Measurements from ENCODE around the gene LDLRAD4. TPM values are rescaled to one million over a fixed set of nuclear protein-coding genes. Genes with fewer than 3 reads are reported as not detected.

LDLRAD4 gene
- total and polyA plus RNA-seq, 8 donors: 14.1 to 26.6 (median 18.8) TPM

- Histone ChIP-seq H3K9me3 (no peaks in the 10 kb centered on the region), H3K36me3 (no peaks in the 10 kb centered on the region), H3K4me3 (no peak overlapping the region), H3K4me1 (peaks cover 0 to 16% of the 10 kb centered on the region in 2 donors), H3K27me3 (no peaks in the 10 kb centered on the region), H3K27ac (no peak overlapping the region)
- intact Hi-C loops (cut with DNase I): no loop called here
- no peak for TF ChIP-seq CTCF (IDR thresholded peaks at IDR 0.05)
- DNase-seq (no peak), ATAC-seq (no peak)
Measured at GRCh38 chr18:13618760-13619438, 400.3 kb downstream of the LDLRAD4 start.

- Histone ChIP-seq H3K27ac (no peak overlapping the region), H3K4me1 (peaks cover 0 to 13% of the 10 kb centered on the region in 2 donors), H3K4me3 (no peak overlapping the region), H3K27me3 (no peaks in the 10 kb centered on the region), H3K9me3 (no peaks in the 10 kb centered on the region), H3K36me3 (no peaks in the 10 kb centered on the region)
- intact Hi-C loops (cut with DNase I): loop anchor here in 1 of 2 donors (10.0 kb wide), 1 partner anchor 65 kb away; no protein-coding TSS in a partner anchor
- no peak for ATAC-seq
- no peak for DNase-seq
- no peak for TF ChIP-seq CTCF (IDR thresholded peaks at IDR 0.05)
Measured at GRCh38 chr18:13619505-13620205, 401.1 kb downstream of the LDLRAD4 start.

- no peak for TF ChIP-seq CTCF (IDR thresholded peaks at IDR 0.05)
- no peak for ATAC-seq
- intact Hi-C loops (cut with DNase I): loop anchor here in 1 of 2 donors (10.0 kb wide), 1 partner anchor 65 kb away; no protein-coding TSS in a partner anchor
Measured at GRCh38 chr18:13620206-13620672, 401.7 kb downstream of the LDLRAD4 start.

GRCh38 chr18:13620818-13621445 lies 402.4 kb downstream of the LDLRAD4 start:
- no peak for TF ChIP-seq CTCF (IDR thresholded peaks at IDR 0.05)
- intact Hi-C loops (cut with DNase I): loop anchor here in 1 of 2 donors (10.0 kb wide), 1 partner anchor 66 kb away; no protein-coding TSS in a partner anchor
- Histone ChIP-seq H3K4me3 (no peak overlapping the region), H3K27ac (no peak overlapping the region), H3K27me3 (no peaks in the 10 kb centered on the region), H3K36me3 (no peaks in the 10 kb centered on the region), H3K4me1 (peaks cover 0 to under 1% of the 10 kb centered on the region in 2 donors), H3K9me3 (no peaks in the 10 kb centered on the region)
- no peak for ATAC-seq
- DNase-seq: no peak

More at GRCh38 chr18:13620206-13620672, 401.7 kb downstream of the LDLRAD4 start:
- Histone ChIP-seq H3K9me3 (no peaks in the 10 kb centered on the region), H3K27me3 (no peaks in the 10 kb centered on the region), H3K4me3 (no peak overlapping the region), H3K27ac (no peak overlapping the region), H3K4me1 (peaks cover 0 to 7% of the 10 kb centered on the region in 2 donors), H3K36me3 (no peaks in the 10 kb centered on the region)
- DNase-seq: no peak
